GM12875 (cell line): ENCODE data around the gene DPP4.
"Not testable (repeated sequence)": the region's sequence is repeated elsewhere in the genome, so short reads cannot be mapped to it uniquely, and the experiment has no call there.

Experiments used
- H3K4me3 ChIP-seq: one replicate; pipeline ENCODE4 v1.5.1; 2011; ENCODE audit warnings: low read depth, low read length, control low read depth
- CTCF ChIP-seq: IDR thresholded peaks from 2 replicates; pipeline ENCODE4 v1.5.1; 2011; ENCODE audit warnings: low read depth, mild to moderate bottlenecking, control low read depth, inconsistent platforms, low read length, moderate library complexity, borderline replicate concordance; ENCODE audit not compliant: insufficient read depth

DPP4 gene

GRCh38 chr2:161983866-161984265 is 90.1 kb downstream of the DPP4 start:
- TF ChIP-seq CTCF = no peak

DNA sequence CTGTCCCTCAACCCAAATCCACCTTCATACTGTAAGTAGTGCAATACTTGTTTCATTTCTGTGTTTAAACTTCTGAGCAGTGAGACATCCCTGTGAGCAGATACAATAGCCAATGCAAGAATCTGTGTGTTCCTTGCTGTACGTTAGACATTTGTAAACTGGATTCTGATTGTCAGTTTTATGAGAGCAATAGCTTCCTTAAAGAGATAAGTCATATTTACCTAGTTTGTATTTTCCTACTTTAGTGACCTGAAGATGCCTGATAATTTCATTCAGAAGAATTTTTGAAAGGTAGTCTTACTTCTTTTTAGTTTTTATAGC is 90.7 kb downstream of the DPP4 start:
- no peak overlapping the region for H3K4me3 ChIP-seq
- TF ChIP-seq CTCF = no peak

More at GRCh38 chr2:161983866-161984265, 90.1 kb downstream of the DPP4 start:
- no peak overlapping the region for H3K4me3 ChIP-seq

GRCh38 chr2:161982548-161983330 is 91.3 kb downstream of the DPP4 start:
- no peak for TF ChIP-seq CTCF
- no peak overlapping the region for H3K4me3 ChIP-seq

- TF ChIP-seq CTCF = no peak
- no peak overlapping the region for H3K4me3 ChIP-seq
These were observed 92.2 kb downstream of the DPP4 start for GRCh38 chr2:161981679-161982250.

DNA sequence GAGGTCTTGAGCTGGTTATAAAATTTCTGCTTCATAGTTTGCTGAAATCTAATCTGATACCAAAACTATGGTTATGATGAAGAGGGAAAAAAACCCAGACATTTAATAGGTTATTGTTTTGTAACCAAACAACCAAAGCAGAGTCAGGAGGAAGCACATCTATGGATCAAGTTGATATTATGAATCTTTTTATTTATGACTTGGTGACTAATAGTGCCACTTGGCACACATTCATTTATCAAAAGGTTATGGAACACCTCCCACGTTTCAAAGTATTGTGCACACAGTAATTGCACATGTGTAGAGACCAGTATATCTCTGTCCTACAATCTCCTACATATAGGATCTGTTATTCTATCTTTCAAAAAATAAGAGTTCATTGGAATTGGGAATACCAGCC is 93.0 kb downstream of the DPP4 start:
- H3K4me3 ChIP-seq = no peak overlapping the region
- no peak for TF ChIP-seq CTCF

DNA sequence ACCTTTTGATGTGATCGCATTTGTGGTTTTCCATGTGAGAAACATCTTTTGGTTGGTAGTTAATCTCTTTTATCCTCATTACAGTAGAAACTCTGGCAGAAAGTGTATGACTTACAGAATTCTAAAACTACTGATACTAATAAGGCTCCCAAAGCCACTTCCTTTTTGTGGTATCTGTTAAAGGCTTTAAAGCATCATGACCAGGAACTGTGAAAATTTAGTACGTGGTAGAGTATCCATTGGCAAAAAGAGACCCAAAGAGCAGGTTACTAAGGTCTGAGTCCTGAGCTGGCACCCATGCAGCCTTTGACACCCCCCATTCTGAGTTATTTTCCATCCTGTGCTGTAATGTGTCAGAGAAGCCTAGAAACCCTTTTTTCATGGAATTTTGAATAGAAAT is 94.5 kb downstream of the DPP4 start:
- H3K4me3 ChIP-seq = no peak overlapping the region
- TF ChIP-seq CTCF = no peak

GRCh38 chr2:161977926-161978325 is 96.1 kb downstream of the DPP4 start:
- H3K4me3 ChIP-seq = not testable (repeated sequence)
